HepG2 (cell line): Measurements from ENCODE around the gene ARHGEF10L. TPM values are rescaled to one million over a fixed set of nuclear protein-coding genes. Genes with fewer than 3 reads are reported as not detected.

ENCODE experiments used
- ATAC-seq: fragments of 200-7000 bp; cut with Tn5 transposase; 3 replicates; pipeline ENCODE4 v1.9.1; 2020; ENCODE audit warnings: mild to moderate bottlenecking, moderate library complexity
- BruUV-seq: library from RNA; stranded (reverse); fragments of 400-500 nt; replicated peaks from 2 replicates; lab custom pipeline; 2021; lab: Mats Ljungman, UMichigan
- CTCF ChIA-PET: fragments of 300-600 bp; formaldehyde crosslinking; extraction: SDS; loops from one replicate; lab custom pipeline; 2021; ENCODE audit warnings: low total read pairs, inconsistent platforms, low intra/inter-chr PET ratio; lab: Yijun Ruan, JAX
- POLR2A ChIA-PET: fragments of 350-600 bp; sonication (Branson Sonifier 250); formaldehyde crosslinking; loops from one replicate; lab custom pipeline; 2020; ENCODE audit warnings: antibody characterized with exemption, inconsistent platforms; lab: Yijun Ruan, JAX
- DNase-seq: peaks from one replicate; pipeline ENCODE4 v3.0.0-alpha.2; 2015; ENCODE audit warnings: low spot score
- FAIRE-seq: peaks from 3 replicates; lab custom pipeline; 2011; peaks lifted over from hg19 to GRCh38; lab: Jason Lieb, UNC
- H2AFZ ChIP-seq: one replicate; pipeline ENCODE4 v1.6.1; 2011; ENCODE audit warnings: low read length, inconsistent platforms
- H3K27ac ChIP-seq: fragments of 300-600 bp; 3 replicates; pipeline ENCODE4 v1.8.0; 2011; ENCODE audit warnings: mixed run types, mild to moderate bottlenecking, mixed read lengths, low read length, inconsistent platforms; ENCODE audit not compliant: insufficient read depth; ENCODE audit errors: extremely low read length
- H3K27me3 ChIP-seq, 2 experiments: fragments of 200-600 bp in 1 of 2; 2 replicates in 1 of 2; 3 replicates in 1 of 2; pipeline versions ENCODE4 v1.6.0 to v1.8.0; 2011; ENCODE audit warnings: low read length in 2 of 2, mild to moderate bottlenecking in 2 of 2, moderate library complexity in 2 of 2, inconsistent platforms in 1 of 2; ENCODE audit not compliant: insufficient read depth in 2 of 2, control insufficient read depth in 1 of 2
- H3K36me3 ChIP-seq, 2 experiments: fragments of 200-600 bp in 1 of 2; replicated peaks in 1 of 2; 2 replicates in 1 of 2; 3 replicates in 1 of 2; pipeline versions ENCODE4 v1.5.1 to v1.8.0; 2011; ENCODE audit warnings: low read length in 2 of 2, inconsistent platforms in 1 of 2; ENCODE audit not compliant: insufficient read depth in 2 of 2, control insufficient read depth in 1 of 2
- H3K4me1 ChIP-seq: 2 replicates; pipeline ENCODE4 v1.5.1; 2012; ENCODE audit warnings: low read length, inconsistent platforms; ENCODE audit not compliant: insufficient read depth
- H3K4me2 ChIP-seq: 2 replicates; pipeline ENCODE4 v1.6.0; 2011; ENCODE audit warnings: low read depth, low read length, inconsistent platforms
- H3K4me3 ChIP-seq, 3 experiments: fragments of 200-600 bp in 1 of 3; sonication (generic), shearing (Covaris generic) in 1 of 3; replicated peaks in 1 of 3; 2 replicates each; pipeline ENCODE4 v1.5.1; 2011 to 2016; ENCODE audit warnings: low read length in 3 of 3, inconsistent platforms in 2 of 3, low read depth in 2 of 3, mild to moderate bottlenecking in 2 of 3, control low read depth in 1 of 3, mixed read lengths in 1 of 3; ENCODE audit not compliant: insufficient read depth in 1 of 3
- H3K79me2 ChIP-seq: one replicate; pipeline ENCODE4 v1.6.1; 2011; ENCODE audit warnings: low read length, inconsistent platforms; ENCODE audit not compliant: insufficient read depth
- H3K9ac ChIP-seq: 2 replicates; pipeline ENCODE4 v1.6.0; 2011; ENCODE audit warnings: mild to moderate bottlenecking, low read depth, low read length, inconsistent platforms; ENCODE audit not compliant: insufficient read depth
- H3K9me3 ChIP-seq: 2 replicates; pipeline ENCODE4 v1.5.1; 2012; ENCODE audit warnings: mild to moderate bottlenecking, low read length
- H4K20me1 ChIP-seq: 2 replicates; pipeline ENCODE4 v1.6.0; 2011; ENCODE audit warnings: inconsistent platforms, mild to moderate bottlenecking, low read length, moderate library complexity; ENCODE audit not compliant: insufficient read depth
- FOSL2 ChIP-seq: sonication (generic); formaldehyde crosslinking; IDR thresholded peaks from 2 replicates; pipeline ENCODE4 v1.4.0; 2020; ENCODE audit warnings: missing genetic modification reagents
- KMT2A ChIP-seq: sonication (generic); formaldehyde crosslinking; IDR thresholded peaks from 2 replicates; pipeline ENCODE4 v1.4.0; 2020; ENCODE audit warnings: missing genetic modification reagents
- RORA ChIP-seq: sonication (generic); formaldehyde crosslinking; IDR thresholded peaks from 2 replicates; pipeline ENCODE4 v1.5.0; 2020; ENCODE audit warnings: mild to moderate bottlenecking, missing genetic modification reagents, moderate library complexity
- SMC3 ChIP-seq: IDR thresholded peaks from 2 replicates; pipeline ENCODE4 v1.6.1; 2011; ENCODE audit warnings: low read length, improper control_type of control experiment
- SP2 ChIP-seq: sonication (generic); formaldehyde crosslinking; IDR thresholded peaks from 2 replicates; pipeline ENCODE4 v1.5.1; 2020; ENCODE audit warnings: mild to moderate bottlenecking, missing genetic modification reagents
- ZFP62 ChIP-seq: sonication (generic); formaldehyde crosslinking; IDR thresholded peaks from 2 replicates; pipeline ENCODE4 v1.4.0; 2020; ENCODE audit warnings: missing genetic modification reagents
- WGBS: methylation state at CpG from one replicate; pipeline ENCODE4 v1.1.6; 2017; ENCODE audit warnings: low lambda C conversion rate; 5-methylcytosine and 5-hydroxymethylcytosine counted together
- in situ Hi-C: cut with HindIII; loops from 2 replicates; pipeline ENCODE4 v1.10.0; 2017; ENCODE audit warnings: low pct_unique_long_range_greater_than_20kb; ENCODE audit not compliant: extremely low pct_ligation_motif_present
- intact Hi-C: fragments of 100-400 bp; cut with micrococcal nuclease; formaldehyde crosslinking; loops from one replicate; pipeline ENCODE4 v1.10.0; 2022; ENCODE audit not compliant: unreplicated experiment
- polyA plus RNA-seq, 8 experiments: library from polyadenylated mRNA; depleted of rRNA in 3 of 8; stranded (reverse) in 7 of 8; unstranded in 1 of 8; fragments of >200 nt; fragmentation: Illumina TruSeq in 4 of 8; extraction: Trizol in 4 of 8; gene quantifications; 2 replicates each; pipeline versions ENCODE4 v1.2.1 to v1.2.3, GENCODE V29; 2011 to 2016; ENCODE audit warnings: low read depth in 4 of 8, missing spikeins in 1 of 8, mixed read lengths in 1 of 8; ENCODE audit not compliant: insufficient read depth in 1 of 8
- total RNA-seq, 5 experiments: library from RNA; depleted of rRNA; stranded (reverse); fragments of >200 nt; fragmentation: Illumina TruSeq; extraction: Trizol; gene quantifications; 2 replicates each; pipeline ENCODE4 v1.2.3, GENCODE V29; 2016; ENCODE audit warnings: low read depth in 1 of 5
- TF ChIP-seq, protein P1 (sequence below): sonication (generic); formaldehyde crosslinking; IDR thresholded peaks from 2 replicates; pipeline ENCODE4 v1.9.0; 2021; ENCODE audit warnings: missing genetic modification reagents, borderline replicate concordance

ARHGEF10L gene
- total and polyA plus RNA-seq, 2 of the 13 experiments (the other 11 are each of a cell fraction or from before 2014, with no cell fraction given), result 46.5 to 78.3 TPM

DNA sequence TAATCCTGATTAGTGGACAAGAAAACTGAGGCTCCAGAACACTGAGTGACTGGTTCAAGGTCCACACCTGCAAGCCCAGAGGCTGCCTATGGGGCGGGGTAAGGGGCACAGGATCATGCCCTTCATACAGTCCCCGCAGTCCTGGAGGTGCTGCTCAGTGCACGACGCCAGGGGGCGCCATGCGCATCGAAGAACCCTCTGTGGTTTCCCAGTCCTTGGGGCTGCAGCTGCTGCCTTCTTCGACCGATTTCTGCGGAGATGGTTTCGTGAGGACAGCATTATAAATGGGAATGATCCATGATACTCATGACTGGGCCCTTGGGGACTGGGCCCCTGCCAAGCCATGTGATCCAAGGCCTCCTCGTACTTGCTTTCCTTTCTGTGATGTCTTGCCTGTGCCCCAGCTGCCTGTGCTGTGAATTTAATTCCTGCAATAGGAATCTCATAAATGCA, 37.1 kb upstream of the ARHGEF10L start (continued):
- no peak for TF ChIP-seq ZFP62
- TF ChIP-seq FOSL2 (CRISPR knock-in tag), result peak; percentile 32; the same call in 1 of the 2 replicates
- no peak for TF ChIP-seq RORA (CRISPR knock-in tag)
- TF ChIP-seq, protein P1, sequence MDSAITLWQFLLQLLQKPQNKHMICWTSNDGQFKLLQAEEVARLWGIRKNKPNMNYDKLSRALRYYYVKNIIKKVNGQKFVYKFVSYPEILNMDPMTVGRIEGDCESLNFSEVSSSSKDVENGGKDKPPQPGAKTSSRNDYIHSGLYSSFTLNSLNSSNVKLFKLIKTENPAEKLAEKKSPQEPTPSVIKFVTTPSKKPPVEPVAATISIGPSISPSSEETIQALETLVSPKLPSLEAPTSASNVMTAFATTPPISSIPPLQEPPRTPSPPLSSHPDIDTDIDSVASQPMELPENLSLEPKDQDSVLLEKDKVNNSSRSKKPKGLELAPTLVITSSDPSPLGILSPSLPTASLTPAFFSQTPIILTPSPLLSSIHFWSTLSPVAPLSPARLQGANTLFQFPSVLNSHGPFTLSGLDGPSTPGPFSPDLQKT (CRISPR knock-in tag), result no peak
- no peak for TF ChIP-seq KMT2A
- peak; percentile 78 for TF ChIP-seq SMC3

- Histone ChIP-seq H4K20me1 (no peaks in the 10 kb centered on the region), H3K4me2 (no peak overlapping the region), H3K4me3 (no peak overlapping the region), H3K9me3 (no peaks in the 10 kb centered on the region), H3K27me3 (peaks cover 0 to 6% of the 10 kb centered on the region in 2 experiments; a peak in 2 of 5 replicates), H2AFZ (no peak overlapping the region), H3K79me2 (no peaks in the 10 kb centered on the region), H3K36me3 (no peaks in the 10 kb centered on the region), H3K4me1 (peaks cover 36% of the 10 kb centered on the region), H3K9ac (no peak overlapping the region), H3K27ac (no peak overlapping the region)
- no TSS peak for BruUV-seq
- no peak for TF ChIP-seq SP2 (CRISPR knock-in tag)
- ATAC-seq (no peak), FAIRE-seq (no peak), DNase-seq (no peak)
- POLR2A ChIA-PET, result interaction anchor here (1.3 kb wide), 1 partner anchor 103 kb away, joined by 10 read pairs; no protein-coding TSS in a partner anchor
- CTCF ChIA-PET, result interaction anchor here (0.9 to 2.9 kb wide), 4 partner anchors 67 to 114 kb away, joined by 3 to 36 read pairs (median 5); no protein-coding TSS in a partner anchor
- in situ Hi-C loops (loop anchor here (5.0 kb wide), 2 partner anchors 69 to 104 kb away; no protein-coding TSS in a partner anchor), intact Hi-C loops (loop anchor here (2.0 kb wide), 1 partner anchor 78 kb away; no protein-coding TSS in a partner anchor)
- WGBS, result 36% methylated on average over 3 of the region's 3 CpGs
Observed at GRCh38 chr1:17503146-17503545, 36.4 kb upstream of the ARHGEF10L start.
